Keratinocyte (primary cell): ENCODE data around the gene SLIT3. TPM values are rescaled to one million over a fixed set of nuclear protein-coding genes. Genes with fewer than 3 reads are reported as not detected.

Source experiments
- DNase-seq: peaks from one replicate; pipeline ENCODE4 v3.0.0-alpha.2; 2011; ENCODE audit warnings: low read depth, missing footprints, low spot score
- FAIRE-seq: peaks from 2 replicates; lab custom pipeline; 2011; peaks lifted over from hg19 to GRCh38; lab: Jason Lieb, UNC
- H2AFZ ChIP-seq: 2 replicates; pipeline ENCODE4 v1.6.0; 2012; ENCODE audit warnings: low read length, control low read depth, inconsistent platforms; ENCODE audit not compliant: control insufficient read depth
- H3K27ac ChIP-seq: 2 replicates; pipeline ENCODE4 v1.5.1; 2011; ENCODE audit warnings: low read length; ENCODE audit not compliant: control insufficient read depth, insufficient read depth
- H3K27me3 ChIP-seq: 3 replicates; pipeline ENCODE4 v1.6.0; 2011; ENCODE audit warnings: low read length; ENCODE audit not compliant: control insufficient read depth, insufficient read depth; ENCODE audit errors: extremely low read depth
- H3K36me3 ChIP-seq, 2 experiments: 2 replicates in 1 of 2; 3 replicates in 1 of 2; pipeline ENCODE4 v1.5.1; 2011; ENCODE audit warnings: low read length in 2 of 2, mild to moderate bottlenecking in 1 of 2; ENCODE audit not compliant: control insufficient read depth in 2 of 2, insufficient read depth in 2 of 2; ENCODE audit errors: extremely low read depth in 1 of 2
- H3K4me1 ChIP-seq: 3 replicates; pipeline ENCODE4 v1.5.1; 2011; ENCODE audit warnings: low read length; ENCODE audit not compliant: control insufficient read depth, insufficient read depth; ENCODE audit errors: extremely low read depth
- H3K4me2 ChIP-seq: 3 replicates; pipeline ENCODE4 v1.6.0; 2011; ENCODE audit warnings: low read depth, low read length; ENCODE audit not compliant: control insufficient read depth, insufficient read depth; ENCODE audit errors: extremely low read depth
- H3K4me3 ChIP-seq, 3 experiments: fragments of 200-600 bp in 1 of 3; sonication (generic) in 1 of 3; 2 replicates in 2 of 3; 3 replicates in 1 of 3; pipeline ENCODE4 v1.5.1; 2011 to 2016; ENCODE audit warnings: low read length in 3 of 3, mild to moderate bottlenecking in 3 of 3, control low read depth in 2 of 3, inconsistent platforms in 1 of 3, low read depth in 1 of 3, mixed read lengths in 1 of 3, mixed run types in 1 of 3, moderate library complexity in 1 of 3; ENCODE audit not compliant: control insufficient read depth in 2 of 3, insufficient read depth in 2 of 3; ENCODE audit errors: extremely low read depth in 1 of 3
- H3K79me2 ChIP-seq: 2 replicates; pipeline ENCODE4 v1.6.0; 2012; ENCODE audit warnings: low read length; ENCODE audit not compliant: control insufficient read depth, insufficient read depth
- H3K9ac ChIP-seq: 3 replicates; pipeline ENCODE4 v1.6.0; 2011; ENCODE audit warnings: low read length; ENCODE audit not compliant: control insufficient read depth, insufficient read depth; ENCODE audit errors: extremely low read depth
- H3K9me1 ChIP-seq: 3 replicates; pipeline ENCODE4 v1.6.0; 2011; ENCODE audit warnings: low read length; ENCODE audit not compliant: control insufficient read depth, insufficient read depth; ENCODE audit errors: extremely low read depth
- H3K9me3 ChIP-seq: 2 replicates; pipeline ENCODE4 v1.5.1; 2012; ENCODE audit warnings: low read depth, low read length; ENCODE audit not compliant: control insufficient read depth
- H4K20me1 ChIP-seq: 3 replicates; pipeline ENCODE4 v1.6.0; 2011; ENCODE audit warnings: low read length; ENCODE audit not compliant: control insufficient read depth, insufficient read depth; ENCODE audit errors: extremely low read depth
- EZH2 ChIP-seq: IDR thresholded peaks from one replicate; pipeline ENCODE4 v1.6.1; 2012; ENCODE audit warnings: inconsistent platforms, mild to moderate bottlenecking, low read length, moderate library complexity
- dilution Hi-C: fragments of 300-500 bp; cut with MboI; formaldehyde crosslinking; loops from one replicate; pipeline ENCODE4 v1.7.0; 2020; ENCODE audit warnings: low sequenced_read_pairs; ENCODE audit not compliant: extremely low pct_ligation_motif_present
- polyA plus RNA-seq, 5 experiments: library from polyadenylated mRNA; depleted of rRNA in 3 of 5; stranded (reverse) in 3 of 5; stranded (forward) in 1 of 5; unstranded in 1 of 5; fragments of >200 nt; gene quantifications; 1 replicate in 1 of 5; 2 replicates in 3 of 5; 3 replicates in 1 of 5; pipeline versions ENCODE4 v1.2.1 to v1.2.3, GENCODE V29; 2011 to 2012; ENCODE audit warnings: missing spikeins in 2 of 5, low read depth in 1 of 5, low replicate concordance in 1 of 5
- TF ChIP-seq, protein P1 (sequence below), 3 experiments: IDR thresholded peaks in 1 of 3; conservative IDR thresholded peaks in 1 of 3; optimal IDR thresholded peaks in 1 of 3; 2 replicates in 2 of 3; 3 replicates in 1 of 3; pipeline versions ENCODE3 to v1.5.1; 2011; ENCODE audit warnings: low read length in 3 of 3, mild to moderate bottlenecking in 3 of 3, moderate library complexity in 2 of 3, control low read depth in 1 of 3, inconsistent platforms in 1 of 3; ENCODE audit not compliant: insufficient read depth in 2 of 3; ENCODE audit errors: extremely low read depth in 1 of 3

The SLIT3 gene
- polyA plus RNA-seq, 1 donor (not counting 4 experiments of a cell fraction or from before 2014, with no cell fraction given) = 2.4 TPM

DNA sequence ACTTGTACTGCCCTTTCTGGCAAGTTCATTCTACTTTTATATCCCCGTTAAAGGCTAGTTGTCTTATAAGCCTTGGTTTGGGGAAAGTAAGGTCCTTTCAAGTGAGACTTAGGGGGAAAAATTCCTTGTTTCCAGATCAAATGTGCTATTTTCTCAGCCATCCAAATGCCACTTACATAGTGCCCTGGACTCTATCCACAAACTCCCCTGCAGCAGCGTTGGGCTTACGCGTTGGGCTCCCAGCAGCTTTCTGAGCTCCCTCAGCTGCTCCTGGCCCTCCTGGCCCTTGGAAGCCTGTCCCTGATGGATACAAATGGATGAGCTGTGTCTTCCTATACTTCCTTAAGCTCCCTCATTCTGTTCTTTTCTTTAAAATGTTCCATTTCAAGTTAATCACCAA lies 442.6 kb downstream of the SLIT3 start:
- no peaks in the 10 kb centered on the region for H3K9me3 ChIP-seq
- H3K36me3 ChIP-seq = no peaks in the 10 kb centered on the region
- H3K9me1 ChIP-seq = no peaks in the 10 kb centered on the region
- DNase-seq = no peak
- no peak overlapping the region for H3K9ac ChIP-seq
- no peak overlapping the region for H3K4me2 ChIP-seq
- H3K4me1 ChIP-seq = no peaks in the 10 kb centered on the region
- TF ChIP-seq EZH2 = no peak
- TF ChIP-seq, protein P1, sequence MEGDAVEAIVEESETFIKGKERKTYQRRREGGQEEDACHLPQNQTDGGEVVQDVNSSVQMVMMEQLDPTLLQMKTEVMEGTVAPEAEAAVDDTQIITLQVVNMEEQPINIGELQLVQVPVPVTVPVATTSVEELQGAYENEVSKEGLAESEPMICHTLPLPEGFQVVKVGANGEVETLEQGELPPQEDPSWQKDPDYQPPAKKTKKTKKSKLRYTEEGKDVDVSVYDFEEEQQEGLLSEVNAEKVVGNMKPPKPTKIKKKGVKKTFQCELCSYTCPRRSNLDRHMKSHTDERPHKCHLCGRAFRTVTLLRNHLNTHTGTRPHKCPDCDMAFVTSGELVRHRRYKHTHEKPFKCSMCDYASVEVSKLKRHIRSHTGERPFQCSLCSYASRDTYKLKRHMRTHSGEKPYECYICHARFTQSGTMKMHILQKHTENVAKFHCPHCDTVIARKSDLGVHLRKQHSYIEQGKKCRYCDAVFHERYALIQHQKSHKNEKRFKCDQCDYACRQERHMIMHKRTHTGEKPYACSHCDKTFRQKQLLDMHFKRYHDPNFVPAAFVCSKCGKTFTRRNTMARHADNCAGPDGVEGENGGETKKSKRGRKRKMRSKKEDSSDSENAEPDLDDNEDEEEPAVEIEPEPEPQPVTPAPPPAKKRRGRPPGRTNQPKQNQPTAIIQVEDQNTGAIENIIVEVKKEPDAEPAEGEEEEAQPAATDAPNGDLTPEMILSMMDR (optimal IDR thresholded peaks at IDR 0.05 in 1 of 3, IDR thresholded peaks at IDR 0.05 in 1 of 3, conservative IDR thresholded peaks at IDR 0.05 in 1 of 3; ENCODE audit: extremely low read depth in 1 of 3, insufficient read depth in 2 of 3, low read length in 3 of 3) = no peak
- H3K27ac ChIP-seq = no peak overlapping the region
- no peaks in the 10 kb centered on the region for H3K27me3 ChIP-seq
- FAIRE-seq = no peak
- no peak overlapping the region for H3K4me3 ChIP-seq
- no peak overlapping the region for H2AFZ ChIP-seq
- no peaks in the 10 kb centered on the region for H3K79me2 ChIP-seq
- no peaks in the 10 kb centered on the region for H4K20me1 ChIP-seq
- dilution Hi-C loops = no loop called here

DNA sequence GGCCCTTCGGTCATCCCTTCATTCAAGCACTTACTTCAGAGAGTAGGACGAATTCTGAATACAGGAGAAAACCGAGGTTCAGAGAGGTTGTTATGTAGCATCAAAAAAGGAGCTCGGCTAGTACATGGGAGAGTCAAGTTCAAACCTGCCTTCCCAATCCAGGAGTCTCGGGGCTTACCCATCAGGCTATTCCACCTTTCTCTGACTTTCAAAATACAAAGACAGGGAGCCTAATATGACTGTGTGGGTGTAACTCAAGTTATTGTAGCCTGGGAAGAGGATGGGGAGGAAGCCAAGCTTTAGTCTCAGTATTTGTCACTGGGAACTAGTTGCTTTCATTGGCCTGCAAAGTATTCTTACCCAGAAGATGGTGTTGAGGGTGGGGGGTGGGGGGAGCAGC lies 447.0 kb downstream of the SLIT3 start:
- Histone ChIP-seq H3K79me2 (no peaks in the 10 kb centered on the region), H3K9ac (no peak overlapping the region), H2AFZ (no peak overlapping the region), H3K4me2 (no peak overlapping the region), H4K20me1 (no peaks in the 10 kb centered on the region), H3K4me1 (no peaks in the 10 kb centered on the region), H3K27me3 (no peaks in the 10 kb centered on the region), H3K9me1 (no peaks in the 10 kb centered on the region), H3K9me3 (no peaks in the 10 kb centered on the region), H3K4me3 (no peak overlapping the region), H3K36me3 (no peaks in the 10 kb centered on the region), H3K27ac (no peak overlapping the region)
- FAIRE-seq (no peak), DNase-seq (no peak)
- dilution Hi-C loops = no loop called here
- TF ChIP-seq, protein P1 (optimal IDR thresholded peaks at IDR 0.05 in 1 of 3, IDR thresholded peaks at IDR 0.05 in 1 of 3, conservative IDR thresholded peaks at IDR 0.05 in 1 of 3; ENCODE audit: extremely low read depth in 1 of 3, insufficient read depth in 2 of 3, low read length in 3 of 3) = no peak
- no peak for TF ChIP-seq EZH2
